Activated T-cell treated with anti-CD3 and anti-CD28 coated beads for 48 hours (primary cell): ENCODE measurements around the gene RAB39B.
A peak's percentile ranks its signal among the peaks of the same experiment; 100 is the strongest.
"Not testable (repeated sequence)": the region's sequence is repeated elsewhere in the genome, so short reads cannot be mapped to it uniquely, and the experiment has no call there.

ENCODE experiments used
- DNase-seq: peaks from one replicate; pipeline ENCODE4 v3.0.0-alpha.2; 2020; ENCODE audit warnings: low read depth

The RAB39B gene

GRCh38 chrX:155263854-155264628 is at the start of gene RAB39B:
Gene RAB39B (minus strand): TSS chrX:155264491. CDS start chrX:155264288, 203 bp downstream.
- DNase-seq = peak; percentile 63

GRCh38 chrX:155313766-155314165 is 49.5 kb upstream of the RAB39B start:
- DNase-seq = no peak

- DNase-seq = no peak
Observed at GRCh38 chrX:155293771-155294170, 29.5 kb upstream of the RAB39B start.

GRCh38 chrX:155279873-155280272 is 15.6 kb upstream of the RAB39B start:
- no peak for DNase-seq

GRCh38 chrX:155270969-155271368 is 6.7 kb upstream of the RAB39B start:
- no peak for DNase-seq

- not testable (repeated sequence) for DNase-seq
Observed at GRCh38 chrX:155267995-155268394, 3.7 kb upstream of the RAB39B start.

- DNase-seq = no peak
Observed at GRCh38 chrX:155266439-155266838, 2.1 kb upstream of the RAB39B start.

GRCh38 chrX:155262970-155263754 is 1.1 kb downstream of the RAB39B start:
- DNase-seq = no peak

GRCh38 chrX:155259752-155260151 is 4.5 kb downstream of the RAB39B start:
- no peak for DNase-seq

GRCh38 chrX:155251391-155251790 is 12.9 kb downstream of the RAB39B start:
- no peak for DNase-seq

- DNase-seq = no peak
Observed at GRCh38 chrX:155247497-155247896, 16.8 kb downstream of the RAB39B start.

- DNase-seq = no peak
Observed at GRCh38 chrX:155246748-155247147, 17.5 kb downstream of the RAB39B start.

GRCh38 chrX:155242300-155242699 is 22.0 kb downstream of the RAB39B start:
- DNase-seq = no peak

- no peak for DNase-seq
Observed at GRCh38 chrX:155237719-155238118, 26.6 kb downstream of the RAB39B start.

GRCh38 chrX:155235891-155236290 is 28.4 kb downstream of the RAB39B start:
- DNase-seq = no peak

- no peak for DNase-seq
Observed at GRCh38 chrX:155231163-155231562, 33.1 kb downstream of the RAB39B start.

- DNase-seq = no peak
Observed at GRCh38 chrX:155225774-155226173, 38.5 kb downstream of the RAB39B start.

- not testable (repeated sequence) for DNase-seq
Observed at GRCh38 chrX:155223746-155224145, 40.5 kb downstream of the RAB39B start.

- no peak for DNase-seq
Observed at GRCh38 chrX:155221351-155221750, 42.9 kb downstream of the RAB39B start.

- DNase-seq = no peak
Observed at GRCh38 chrX:155218777-155219176, 45.5 kb downstream of the RAB39B start.

GRCh38 chrX:155216940-155217440 is 47.3 kb downstream of the RAB39B start:
- DNase-seq = no peak

- peak; percentile 78 for DNase-seq
Observed at GRCh38 chrX:155216179-155216939, 47.9 kb downstream of the RAB39B start, which contains the start of gene VBP1. Gene VBP1 (plus strand): TSS chrX:155216460. CDS start chrX:155216483, 23 bp downstream.
